SK-N-SH treated with all-trans-retinoic acid at 6 μM for 48 hours (cell line): Measurements from ENCODE around the gene ZNF326.

Experiments
- ATAC-seq: fragments of 200-7000 bp; cut with Tn5 transposase; 3 replicates; pipeline ENCODE4 v1.9.1; 2020; ENCODE audit warnings: mild to moderate bottlenecking, moderate library complexity
- ARNTL ChIP-seq: fragments of 450-650 bp; formaldehyde crosslinking; IDR thresholded peaks from 2 replicates; pipeline ENCODE4 v1.5.0; 2020; ENCODE audit warnings: low read depth, mild to moderate bottlenecking, moderate library complexity, borderline replicate concordance
- BACH2 ChIP-seq: fragments of 250-450 bp; sonication (Bioruptor Pico); IDR thresholded peaks from 2 replicates; pipeline ENCODE4 v1.9.0; 2021; ENCODE audit warnings: mild to moderate bottlenecking, borderline replicate concordance
- CREB5 ChIP-seq: fragments of 250-450 bp; sonication (Bioruptor Pico); IDR thresholded peaks from 2 replicates; pipeline ENCODE4 v1.5.1; 2020; ENCODE audit warnings: low read depth, mild to moderate bottlenecking, moderate library complexity
- CSDC2 ChIP-seq: fragments of 250-450 bp; sonication (Bioruptor Pico); IDR thresholded peaks from 2 replicates; pipeline ENCODE4 v1.5.0; 2020; ENCODE audit warnings: mild to moderate bottlenecking, moderate library complexity
- CSRNP3 ChIP-seq: fragments of 250-450 bp; sonication (Bioruptor Pico); IDR thresholded peaks from 2 replicates; pipeline ENCODE4 v1.5.1; 2021; ENCODE audit warnings: mild to moderate bottlenecking, moderate library complexity
- ESRRG ChIP-seq: fragments of 250-450 bp; sonication (Bioruptor Pico); IDR thresholded peaks from 2 replicates; pipeline ENCODE4 v1.6.1; 2021; ENCODE audit warnings: mild to moderate bottlenecking
- GLIS3 ChIP-seq: fragments of 250-450 bp; sonication (Bioruptor Pico); IDR thresholded peaks from 2 replicates; pipeline ENCODE4 v1.5.0; 2020; ENCODE audit warnings: mild to moderate bottlenecking, moderate library complexity
- ISL1 ChIP-seq: fragments of 250-450 bp; sonication (Bioruptor Pico); IDR thresholded peaks from 2 replicates; pipeline ENCODE4 v2.1.2; 2022; ENCODE audit warnings: mild to moderate bottlenecking, moderate library complexity
- PATZ1 ChIP-seq: fragments of 250-450 bp; sonication (Bioruptor Pico); IDR thresholded peaks from 2 replicates; pipeline ENCODE4 v1.8.0; 2020; ENCODE audit warnings: mild to moderate bottlenecking, moderate library complexity, borderline replicate concordance
- PPARA ChIP-seq: fragments of 250-450 bp; sonication (Bioruptor Pico); IDR thresholded peaks from 2 replicates; pipeline ENCODE4 v1.5.0; 2020; ENCODE audit warnings: mild to moderate bottlenecking, borderline replicate concordance
- RARB ChIP-seq: fragments of 250-450 bp; sonication (Bioruptor Pico); IDR thresholded peaks from 2 replicates; pipeline ENCODE4 v1.8.0; 2021; ENCODE audit warnings: mild to moderate bottlenecking, moderate library complexity
- SNAI2 ChIP-seq: fragments of 250-450 bp; sonication (Bioruptor Pico); IDR thresholded peaks from 2 replicates; pipeline ENCODE4 v1.5.0; 2020; ENCODE audit warnings: mild to moderate bottlenecking, moderate library complexity
- TOX ChIP-seq: fragments of 250-450 bp; sonication (Bioruptor Pico); IDR thresholded peaks from 2 replicates; pipeline ENCODE4 v1.8.0; 2021; ENCODE audit warnings: mild to moderate bottlenecking, moderate library complexity, borderline replicate concordance
- TSHZ2 ChIP-seq: fragments of 250-450 bp; sonication (Bioruptor Pico); IDR thresholded peaks from 2 replicates; pipeline ENCODE4 v1.5.0; 2020; ENCODE audit warnings: mild to moderate bottlenecking, moderate library complexity
- ZC3H10 ChIP-seq: fragments of 250-450 bp; sonication (Bioruptor Pico); IDR thresholded peaks from 2 replicates; pipeline ENCODE4 v1.5.1; 2021; ENCODE audit warnings: mild to moderate bottlenecking, moderate library complexity
- ZFP3 ChIP-seq: fragments of 250-450 bp; sonication (Bioruptor Pico); IDR thresholded peaks from 2 replicates; pipeline ENCODE4 v1.5.0; 2020; ENCODE audit warnings: mild to moderate bottlenecking, moderate library complexity
- ZFP30 ChIP-seq: fragments of 450-650 bp; formaldehyde crosslinking; IDR thresholded peaks from 2 replicates; pipeline ENCODE4 v1.5.0; 2022; ENCODE audit warnings: mild to moderate bottlenecking, moderate library complexity
- ZNF8 ChIP-seq: fragments of 450-650 bp; formaldehyde crosslinking; IDR thresholded peaks from 2 replicates; pipeline ENCODE4 v1.5.0; 2020; ENCODE audit warnings: mild to moderate bottlenecking, moderate library complexity

ZNF326 gene

GRCh38 chr1:89962742-89963075 lies 32.2 kb upstream of the ZNF326 start:
- TF ChIP-seq CSDC2, result no peak
- no peak for TF ChIP-seq CREB5
- TF ChIP-seq ZC3H10 (CRISPR knock-in tag), result no peak
- no peak for TF ChIP-seq PPARA (CRISPR knock-in tag)
- no peak for TF ChIP-seq ZFP3 (CRISPR knock-in tag)
- TF ChIP-seq TOX, result no peak
- TF ChIP-seq BACH2 (CRISPR knock-in tag), result no peak
- no peak for TF ChIP-seq RARB
- no peak for TF ChIP-seq ESRRG (CRISPR knock-in tag)
- TF ChIP-seq CSRNP3, result no peak
- no peak for TF ChIP-seq PATZ1 (CRISPR knock-in tag)
- no peak for TF ChIP-seq ARNTL (CRISPR knock-in tag)
- no peak for TF ChIP-seq ZNF8
- no peak for TF ChIP-seq GLIS3 (CRISPR knock-in tag)
- TF ChIP-seq SNAI2 (CRISPR knock-in tag), result no peak
- no peak for TF ChIP-seq TSHZ2 (CRISPR knock-in tag)
- no peak for TF ChIP-seq ISL1 (CRISPR knock-in tag)
- ATAC-seq, result peak; percentile 36

DNA sequence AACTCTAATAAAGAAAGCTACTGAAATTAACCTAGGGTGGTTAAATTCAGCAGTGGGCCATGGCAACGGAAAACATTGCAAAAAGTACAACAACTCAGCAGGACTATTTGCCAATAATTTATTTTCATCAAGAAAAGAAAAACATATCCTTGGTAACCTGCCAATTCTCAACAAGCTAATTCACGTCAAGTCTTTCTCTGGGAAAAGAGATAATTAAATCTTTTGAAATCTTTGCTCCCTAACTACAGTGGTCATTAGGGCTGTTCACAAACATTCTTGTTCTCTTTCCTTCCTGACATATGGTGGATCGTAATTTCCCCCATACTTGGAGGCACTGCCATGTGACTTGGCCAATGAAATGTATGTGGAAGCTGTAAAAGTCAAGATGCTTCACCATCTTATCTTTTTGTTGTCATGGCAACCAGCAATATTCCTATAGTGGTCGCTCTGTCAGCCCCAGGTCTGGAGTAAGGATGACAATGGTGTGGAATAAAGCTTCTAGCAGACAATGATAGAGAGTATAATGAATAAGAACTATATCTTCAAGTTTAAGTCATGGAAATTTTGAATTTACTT lies 29.6 kb upstream of the ZNF326 start:
- no peak; the same call in 1 of the 3 replicates for ATAC-seq
- 0 out of 2 replicates have a peak, but pooled peaks have one; percentile 55 for TF ChIP-seq SNAI2 (CRISPR knock-in tag)
- TF ChIP-seq ISL1 (CRISPR knock-in tag), result peak; percentile 74
- TF ChIP-seq ARNTL (CRISPR knock-in tag), result no peak

GRCh38 chr1:89966656-89967055 lies 28.3 kb upstream of the ZNF326 start:
- no peak for TF ChIP-seq GLIS3 (CRISPR knock-in tag)
- TF ChIP-seq ESRRG (CRISPR knock-in tag), result no peak
- TF ChIP-seq ARNTL (CRISPR knock-in tag), result no peak
- TF ChIP-seq CREB5, result no peak
- no peak for TF ChIP-seq ZC3H10 (CRISPR knock-in tag)
- TF ChIP-seq CSRNP3, result no peak
- no peak for TF ChIP-seq ZFP30 (CRISPR knock-in tag)
- ATAC-seq, result no peak
